ENCODE data around the gene NAV2.

DNA sequence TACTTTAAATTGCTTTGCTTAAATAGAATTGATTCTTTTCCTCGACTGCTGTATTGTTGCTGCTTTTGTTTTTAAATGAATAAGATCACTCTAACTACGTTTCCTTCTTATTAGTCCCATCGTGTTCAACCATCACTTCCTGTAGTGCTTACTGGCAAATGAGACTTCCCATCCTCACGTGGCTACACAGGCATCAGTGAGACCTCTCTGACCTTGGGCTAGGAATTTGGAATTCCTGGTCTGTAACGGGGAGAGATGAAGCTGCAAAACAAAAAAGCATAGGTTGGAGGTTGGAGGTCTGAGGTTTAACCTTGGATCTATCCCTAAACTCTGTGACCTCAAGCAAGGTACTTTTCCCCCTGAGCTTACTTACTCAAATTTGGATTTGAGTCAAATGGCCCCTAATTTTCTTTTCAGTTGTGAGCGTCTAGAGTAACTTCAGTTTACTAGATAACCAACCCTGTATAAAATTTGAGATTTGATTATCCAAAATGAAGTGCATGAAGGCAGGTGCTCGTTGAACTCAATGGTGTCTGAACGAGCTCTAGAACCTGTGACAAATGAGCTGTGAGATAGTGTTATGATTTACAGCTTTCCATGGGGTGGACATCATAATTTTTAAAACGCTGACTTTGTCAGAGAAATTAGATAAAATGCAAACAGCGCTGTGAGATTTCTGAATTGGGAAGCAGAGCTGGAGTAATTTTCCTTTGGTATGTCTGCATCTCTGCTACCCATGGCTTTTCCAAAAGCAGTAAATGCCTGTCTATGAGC is 296.4 kb downstream of the NAV2 start:
- TF ChIP-seq, protein P1, sequence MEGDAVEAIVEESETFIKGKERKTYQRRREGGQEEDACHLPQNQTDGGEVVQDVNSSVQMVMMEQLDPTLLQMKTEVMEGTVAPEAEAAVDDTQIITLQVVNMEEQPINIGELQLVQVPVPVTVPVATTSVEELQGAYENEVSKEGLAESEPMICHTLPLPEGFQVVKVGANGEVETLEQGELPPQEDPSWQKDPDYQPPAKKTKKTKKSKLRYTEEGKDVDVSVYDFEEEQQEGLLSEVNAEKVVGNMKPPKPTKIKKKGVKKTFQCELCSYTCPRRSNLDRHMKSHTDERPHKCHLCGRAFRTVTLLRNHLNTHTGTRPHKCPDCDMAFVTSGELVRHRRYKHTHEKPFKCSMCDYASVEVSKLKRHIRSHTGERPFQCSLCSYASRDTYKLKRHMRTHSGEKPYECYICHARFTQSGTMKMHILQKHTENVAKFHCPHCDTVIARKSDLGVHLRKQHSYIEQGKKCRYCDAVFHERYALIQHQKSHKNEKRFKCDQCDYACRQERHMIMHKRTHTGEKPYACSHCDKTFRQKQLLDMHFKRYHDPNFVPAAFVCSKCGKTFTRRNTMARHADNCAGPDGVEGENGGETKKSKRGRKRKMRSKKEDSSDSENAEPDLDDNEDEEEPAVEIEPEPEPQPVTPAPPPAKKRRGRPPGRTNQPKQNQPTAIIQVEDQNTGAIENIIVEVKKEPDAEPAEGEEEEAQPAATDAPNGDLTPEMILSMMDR (IDR thresholded peaks at IDR 0.05; ENCODE audit: low read depth, low read length) = no peak
- no peak for TF ChIP-seq POLR2A (IDR thresholded peaks at IDR 0.05; ENCODE audit: extremely low read depth, insufficient read length)
- no peak for TF ChIP-seq MYC (IDR thresholded peaks at IDR 0.05; ENCODE audit: low read depth, low read length)
- TF ChIP-seq, protein P2, sequence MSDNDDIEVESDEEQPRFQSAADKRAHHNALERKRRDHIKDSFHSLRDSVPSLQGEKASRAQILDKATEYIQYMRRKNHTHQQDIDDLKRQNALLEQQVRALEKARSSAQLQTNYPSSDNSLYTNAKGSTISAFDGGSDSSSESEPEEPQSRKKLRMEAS (IDR thresholded peaks at IDR 0.05; ENCODE audit: low read depth, low read length) = no peak

Measured in NB4 (cell line).